ENCODE measurements around the gene PSEN2. TPM values are rescaled to one million over a fixed set of nuclear protein-coding genes. Genes with fewer than 3 reads are reported as not detected.

Gene PSEN2
- total RNA-seq, 2 experiments from 2014 or later = 2.5 to 6.2 TPM

DNA sequence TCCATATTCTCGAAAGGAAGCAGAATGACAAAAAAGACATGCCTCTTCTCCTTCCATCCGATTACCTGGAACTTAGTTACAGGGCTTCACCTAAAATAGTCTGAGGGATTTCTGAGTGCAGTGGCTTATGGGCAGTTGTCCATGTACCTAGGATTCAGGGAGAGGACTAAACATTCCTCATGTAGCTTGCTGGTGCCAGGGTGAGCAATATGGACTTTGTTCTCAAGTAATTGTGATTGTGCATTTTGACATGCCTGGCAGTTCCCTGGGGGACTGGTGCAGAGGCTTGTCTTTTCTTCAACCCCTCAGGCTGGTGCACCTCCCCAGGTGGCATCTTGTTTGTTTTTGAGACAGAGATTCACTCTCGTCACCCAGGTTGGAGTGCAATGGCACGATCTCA, 6.1 kb upstream of the PSEN2 start:
- ChIA-PET CTCF (no interaction called here), POLR2A (no interaction called here)
- Mint-ChIP-seq H3K27me3 (peaks cover 7% of the 10 kb centered on the region), H3K27ac (no peak overlapping the region), H3K4me1 (ENCODE audit: low read depth) (peaks cover 11% of the 10 kb centered on the region), H3K36me3 (ENCODE audit: low read depth) (no peaks in the 10 kb centered on the region), H3K4me3 (no peak overlapping the region), H3K9me3 (no peaks in the 10 kb centered on the region)
- TF ChIP-seq, protein P1, sequence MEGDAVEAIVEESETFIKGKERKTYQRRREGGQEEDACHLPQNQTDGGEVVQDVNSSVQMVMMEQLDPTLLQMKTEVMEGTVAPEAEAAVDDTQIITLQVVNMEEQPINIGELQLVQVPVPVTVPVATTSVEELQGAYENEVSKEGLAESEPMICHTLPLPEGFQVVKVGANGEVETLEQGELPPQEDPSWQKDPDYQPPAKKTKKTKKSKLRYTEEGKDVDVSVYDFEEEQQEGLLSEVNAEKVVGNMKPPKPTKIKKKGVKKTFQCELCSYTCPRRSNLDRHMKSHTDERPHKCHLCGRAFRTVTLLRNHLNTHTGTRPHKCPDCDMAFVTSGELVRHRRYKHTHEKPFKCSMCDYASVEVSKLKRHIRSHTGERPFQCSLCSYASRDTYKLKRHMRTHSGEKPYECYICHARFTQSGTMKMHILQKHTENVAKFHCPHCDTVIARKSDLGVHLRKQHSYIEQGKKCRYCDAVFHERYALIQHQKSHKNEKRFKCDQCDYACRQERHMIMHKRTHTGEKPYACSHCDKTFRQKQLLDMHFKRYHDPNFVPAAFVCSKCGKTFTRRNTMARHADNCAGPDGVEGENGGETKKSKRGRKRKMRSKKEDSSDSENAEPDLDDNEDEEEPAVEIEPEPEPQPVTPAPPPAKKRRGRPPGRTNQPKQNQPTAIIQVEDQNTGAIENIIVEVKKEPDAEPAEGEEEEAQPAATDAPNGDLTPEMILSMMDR (IDR thresholded peaks at IDR 0.05) = no peak
- DNase-seq (no peak), ATAC-seq (no peak)
- intact Hi-C loops (cut with micrococcal nuclease) = no loop called here

DNA sequence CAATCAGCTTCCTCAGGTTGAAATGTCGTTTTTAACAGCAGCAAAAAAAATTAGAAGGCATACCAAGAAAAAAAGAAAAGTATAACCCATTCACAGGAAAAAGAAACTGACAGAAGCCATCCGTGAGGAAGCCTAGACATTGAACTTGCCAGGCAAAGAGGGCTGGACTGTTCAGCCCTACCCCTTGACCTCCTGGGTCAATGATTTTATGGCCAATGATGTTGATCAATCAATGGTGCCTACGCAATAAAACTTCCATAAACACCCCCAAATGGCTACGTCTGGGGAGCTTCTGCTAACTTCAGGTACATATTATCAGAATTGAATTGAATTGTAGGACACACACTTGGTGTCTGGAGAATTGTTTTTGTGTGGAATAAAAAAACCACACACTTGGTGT, 4.8 kb upstream of the PSEN2 start:
- ChIA-PET CTCF (interaction anchor here (1.1 kb wide), 1 partner anchor 11 kb away, joined by 3 read pairs; no protein-coding TSS in a partner anchor), POLR2A (interaction anchor here (1.1 kb wide), 1 partner anchor 17 kb away, joined by 3 read pairs; no protein-coding TSS in a partner anchor)
- Mint-ChIP-seq H3K4me3 (no peak overlapping the region), H3K9me3 (no peaks in the 10 kb centered on the region), H3K27ac (no peak overlapping the region), H3K27me3 (peaks cover 11% of the 10 kb centered on the region), H3K4me1 (ENCODE audit: low read depth) (peaks cover 17% of the 10 kb centered on the region), H3K36me3 (ENCODE audit: low read depth) (no peaks in the 10 kb centered on the region)
- ATAC-seq (no peak), DNase-seq (no peak)
- intact Hi-C loops (cut with micrococcal nuclease) = no loop called here
- TF ChIP-seq, protein P1 (IDR thresholded peaks at IDR 0.05) = no peak

DNA sequence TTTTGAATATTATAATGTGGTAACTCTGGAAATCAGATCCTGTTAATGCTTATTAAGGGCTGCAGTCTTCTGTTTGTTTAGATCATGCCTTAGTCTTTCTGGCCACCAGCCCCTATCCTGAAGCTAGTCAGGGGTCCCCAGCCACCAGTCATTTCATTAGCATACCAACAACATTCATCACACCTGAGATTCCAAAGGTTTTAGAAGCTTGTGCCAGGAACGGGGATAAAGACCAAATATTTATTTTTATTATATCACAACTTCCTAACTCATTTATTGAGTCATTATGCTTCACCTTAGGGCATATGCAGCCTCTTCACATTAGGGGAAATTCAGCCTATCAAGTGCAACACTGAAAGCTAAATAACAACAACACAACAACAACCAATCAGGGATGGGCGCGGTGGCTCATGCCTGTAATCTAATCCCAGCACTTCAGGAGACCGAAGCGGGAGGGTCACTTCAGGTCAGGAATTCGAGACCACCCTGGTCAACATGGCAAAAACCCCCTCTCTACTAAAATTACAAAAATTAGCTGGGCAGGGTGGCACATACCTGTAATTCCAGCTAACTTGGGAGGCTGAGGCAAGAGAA, 2.9 kb upstream of the PSEN2 start:
- ATAC-seq (no peak), DNase-seq (no peak)
- POLR2A ChIA-PET = interaction anchor here (0.8 to 1.1 kb wide), 2 partner anchors 16 to 72 kb away, joined by 3 read pairs; no protein-coding TSS in a partner anchor
- TF ChIP-seq, protein P1 (IDR thresholded peaks at IDR 0.05) = no peak
- intact Hi-C loops (cut with micrococcal nuclease) = no loop called here
- CTCF ChIA-PET = interaction anchor here (1.3 kb wide), 1 partner anchor 410 kb away, joined by 3 read pairs; no protein-coding TSS in a partner anchor
- H3K4me1 Mint-ChIP-seq (ENCODE audit: low read depth) = peaks cover 25% of the 10 kb centered on the region
- H3K36me3 Mint-ChIP-seq (ENCODE audit: low read depth) = no peaks in the 10 kb centered on the region
- H3K9me3 Mint-ChIP-seq = no peaks in the 10 kb centered on the region
- no peak overlapping the region for H3K4me3 Mint-ChIP-seq
- no peak overlapping the region for H3K27ac Mint-ChIP-seq
- peaks cover 19% of the 10 kb centered on the region for H3K27me3 Mint-ChIP-seq

DNA sequence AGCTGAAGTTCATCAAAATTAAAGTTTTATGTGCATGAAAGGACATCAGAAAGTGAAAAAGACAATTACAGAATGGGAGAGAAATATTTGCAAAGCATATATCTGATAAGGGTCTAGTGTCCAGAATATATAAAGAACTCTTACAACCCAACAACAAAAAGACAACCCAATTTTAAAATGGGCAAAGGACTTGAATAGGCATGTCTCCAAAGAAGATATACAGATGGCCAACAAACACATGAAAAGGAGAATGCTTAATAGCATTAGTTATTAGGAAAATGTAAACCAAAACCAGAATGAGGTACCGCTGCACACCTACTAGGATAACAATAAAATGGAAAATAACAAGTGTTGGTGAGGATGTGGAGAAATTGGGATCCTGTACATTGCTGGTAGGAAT, 1.7 kb upstream of the PSEN2 start:
- Mint-ChIP-seq H3K4me1 (ENCODE audit: low read depth) (peaks cover 16% of the 10 kb centered on the region), H3K4me3 (no peak overlapping the region), H3K36me3 (ENCODE audit: low read depth) (no peaks in the 10 kb centered on the region), H3K9me3 (no peaks in the 10 kb centered on the region), H3K27ac (no peak overlapping the region), H3K27me3 (peaks cover 20% of the 10 kb centered on the region)
- CTCF ChIA-PET = interaction anchor here (1.3 kb wide), 1 partner anchor 411 kb away, joined by 3 read pairs; no protein-coding TSS in a partner anchor
- ATAC-seq = no peak
- intact Hi-C loops (cut with micrococcal nuclease) = no loop called here
- TF ChIP-seq, protein P1 (IDR thresholded peaks at IDR 0.05) = no peak
- no peak for DNase-seq
- POLR2A ChIA-PET = no interaction called here

DNA sequence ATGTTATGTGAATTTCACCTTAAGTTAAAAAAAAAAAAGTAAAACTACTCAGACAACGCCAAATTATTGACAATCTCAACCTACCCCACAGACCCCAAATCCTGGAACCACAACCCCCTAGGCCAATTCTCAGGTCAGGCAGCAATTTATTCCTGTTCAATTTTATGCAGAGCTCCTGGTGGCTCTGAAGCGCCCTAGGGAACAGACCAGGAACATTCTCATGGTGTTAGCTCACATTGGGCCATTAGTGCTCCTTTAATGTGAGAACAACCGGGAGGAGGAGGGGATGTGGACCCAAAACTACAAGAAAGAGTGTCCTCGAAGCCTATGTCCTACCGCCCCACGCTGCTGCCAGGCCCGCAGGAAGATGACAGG, 403 bp upstream of the PSEN2 start:
- Mint-ChIP-seq H3K9me3 (no peaks in the 10 kb centered on the region), H3K27ac (no peak overlapping the region), H3K27me3 (peaks cover 18% of the 10 kb centered on the region), H3K4me3 (peak overlapping the region; percentile 72), H3K4me1 (ENCODE audit: low read depth) (peaks cover 15% of the 10 kb centered on the region), H3K36me3 (ENCODE audit: low read depth) (no peaks in the 10 kb centered on the region)
- ATAC-seq (no peak), DNase-seq (no peak)
- intact Hi-C loops (cut with micrococcal nuclease) = no loop called here
- ChIA-PET CTCF (no interaction called here), POLR2A (interaction anchor here (1.0 kb wide), 1 partner anchor 13 kb away, joined by 3 read pairs; no protein-coding TSS in a partner anchor)
- TF ChIP-seq, protein P1 (IDR thresholded peaks at IDR 0.05) = no peak

All from activated CD8-positive, alpha-beta T cell treated with anti-CD3 and anti-CD28 coated beads for 36 hours (primary cell).